GM18951 (cell line): ENCODE measurements around the gene ITPRIPL2.
A peak's percentile ranks its signal among the peaks of the same experiment; 100 is the strongest.

Experiments used
- POLR2A ChIP-seq: IDR thresholded peaks from 4 replicates; pipeline ENCODE4 v1.6.1; 2011; ENCODE audit warnings: mild to moderate bottlenecking; ENCODE audit not compliant: insufficient read length, insufficient read depth; ENCODE audit errors: extremely low read depth
- in situ Hi-C: fragments of 300-500 bp; cut with MboI; formaldehyde crosslinking; loops from one replicate; pipeline ENCODE4 v1.12.0; 2022; ENCODE audit warnings: low sequenced_read_pairs, mixed read lengths, inconsistent platforms; ENCODE audit not compliant: unreplicated experiment

ITPRIPL2 gene

DNA sequence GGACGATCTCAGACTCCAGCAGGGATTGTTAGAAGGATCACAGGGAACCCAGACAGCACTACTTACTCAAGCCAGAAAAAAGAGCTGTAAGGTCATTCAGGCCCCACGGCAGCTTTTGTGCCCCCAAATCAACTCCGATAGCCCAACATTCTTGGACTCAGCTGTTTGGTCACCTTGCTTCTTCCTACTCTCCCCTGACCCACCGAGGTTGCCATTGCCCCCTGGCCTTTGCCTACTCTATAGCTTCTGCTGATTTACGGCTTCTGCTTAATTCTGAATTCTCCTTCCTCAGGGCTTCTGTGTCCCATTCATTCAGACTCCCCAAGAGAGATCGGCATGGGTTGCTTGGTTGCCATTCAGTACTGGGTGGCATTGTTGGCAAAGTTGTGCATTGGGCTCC, 8.6 kb upstream of the ITPRIPL2 start:
- in situ Hi-C loops, result no loop called here
- TF ChIP-seq POLR2A, result no peak

DNA sequence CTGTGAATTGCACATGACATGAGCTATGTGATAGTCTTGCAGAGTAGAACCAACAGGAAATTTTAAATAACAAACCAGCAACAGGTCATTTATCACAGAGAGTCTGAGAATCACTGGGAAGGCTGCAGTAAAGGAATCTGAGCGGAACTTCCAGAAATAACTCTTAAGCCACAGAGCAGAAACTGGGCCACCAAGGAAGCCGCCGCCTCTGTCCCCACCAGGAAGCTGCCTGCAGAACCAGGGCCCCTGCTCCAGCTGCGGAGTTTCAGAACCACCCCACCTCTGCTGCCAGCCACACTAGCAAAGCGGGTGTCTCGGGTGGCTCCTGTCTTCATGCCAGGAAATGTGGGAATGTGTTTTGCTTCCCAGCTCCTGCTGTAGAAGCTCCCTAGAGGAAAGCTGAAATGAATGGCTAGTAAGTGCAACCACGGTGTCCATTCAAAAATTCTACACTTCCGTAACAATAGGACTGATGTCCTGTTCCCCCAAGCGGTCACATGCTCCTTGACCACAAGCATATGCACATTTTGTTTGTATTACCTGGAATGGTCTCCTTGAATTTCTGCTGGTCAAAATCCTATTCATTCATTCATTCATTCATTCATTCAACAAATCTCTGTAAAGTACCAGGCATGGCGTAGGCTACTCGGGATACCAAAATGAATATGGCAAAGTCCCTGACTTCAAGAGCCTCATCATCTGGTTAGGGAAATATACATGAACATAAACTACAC, 7.7 kb upstream of the ITPRIPL2 start:
- no peak for TF ChIP-seq POLR2A
- in situ Hi-C loops, result no loop called here

DNA sequence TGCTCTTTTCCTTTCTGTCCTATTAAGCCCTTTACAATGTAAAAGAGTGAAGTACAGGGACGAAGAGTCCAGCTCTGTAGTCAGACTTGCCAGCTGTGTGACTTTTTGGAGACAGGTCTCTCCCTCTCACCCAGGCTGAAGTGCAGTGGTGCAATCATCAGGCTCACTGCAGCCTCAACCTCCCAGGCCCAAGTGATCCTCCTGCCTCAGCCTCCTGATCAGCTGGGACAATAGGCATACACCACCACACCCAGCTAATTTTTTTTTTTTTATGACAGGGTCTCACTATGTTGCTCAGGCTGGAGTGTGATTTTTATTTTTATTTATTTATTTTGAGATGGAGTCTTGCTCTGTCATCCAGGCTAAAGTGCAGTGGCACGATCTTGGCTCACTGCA, 7.1 kb upstream of the ITPRIPL2 start:
- TF ChIP-seq POLR2A, result no peak
- in situ Hi-C loops, result no loop called here

DNA sequence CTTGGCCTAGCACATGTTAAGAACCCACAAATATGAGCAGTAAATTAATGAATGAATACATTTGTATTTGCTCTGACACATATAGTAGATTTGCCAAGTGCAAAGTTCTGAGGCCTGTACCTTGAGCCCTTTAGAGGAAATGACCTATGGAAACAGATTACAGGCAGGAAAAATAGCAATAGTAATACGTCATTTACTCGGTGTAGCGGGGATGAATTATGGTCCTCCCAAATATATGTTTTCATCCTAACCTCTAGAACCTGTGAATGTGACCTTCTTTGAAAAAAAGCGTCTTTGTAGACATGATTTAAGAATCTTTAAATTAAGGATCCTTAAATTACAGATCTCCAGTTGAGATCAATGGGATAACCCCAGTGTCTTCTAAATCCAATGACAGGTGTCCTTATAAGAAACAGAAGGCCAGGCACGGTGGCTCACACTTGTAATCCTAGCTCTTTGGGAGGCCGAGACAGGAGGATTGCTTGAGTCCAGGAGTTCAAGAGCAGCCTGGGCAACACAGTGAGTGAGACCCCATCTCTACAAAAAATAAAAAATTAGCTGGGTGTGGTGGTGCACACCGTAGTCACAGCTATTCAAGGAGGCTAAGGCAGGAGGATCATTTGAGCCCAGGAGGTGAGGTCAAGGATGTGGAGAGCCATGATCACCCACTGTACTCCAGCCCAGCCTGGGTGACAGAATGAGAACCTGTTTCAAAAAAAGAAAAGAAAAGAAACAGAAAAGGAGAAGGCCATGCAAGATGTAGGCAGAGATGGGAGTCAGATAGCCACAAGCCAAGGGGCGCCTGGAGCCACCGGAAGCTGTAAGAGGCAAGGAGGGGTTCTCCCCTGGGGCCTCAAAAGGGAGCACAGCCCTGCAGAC, 5.1 kb upstream of the ITPRIPL2 start:
- TF ChIP-seq POLR2A, result no peak
- in situ Hi-C loops, result no loop called here

DNA sequence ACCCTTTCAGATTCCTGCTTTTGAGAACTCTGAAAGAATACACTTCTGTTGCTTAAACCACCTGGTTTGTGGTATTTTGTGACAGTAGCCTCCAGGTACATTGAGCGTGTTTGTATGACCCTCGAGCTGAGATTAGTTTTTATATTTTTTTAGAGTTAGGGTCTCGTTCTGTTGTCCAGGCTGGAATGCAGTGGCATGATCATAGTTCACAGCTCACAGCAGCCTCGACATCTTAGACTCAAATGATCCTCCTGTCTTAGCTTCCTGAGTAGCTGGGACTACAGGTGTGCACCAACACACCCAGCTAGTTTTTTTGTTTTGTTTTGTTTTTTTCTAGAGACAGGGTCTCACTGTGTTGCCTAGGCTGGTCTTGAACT, 4.5 kb upstream of the ITPRIPL2 start:
- in situ Hi-C loops, result no loop called here
- TF ChIP-seq POLR2A, result no peak

DNA sequence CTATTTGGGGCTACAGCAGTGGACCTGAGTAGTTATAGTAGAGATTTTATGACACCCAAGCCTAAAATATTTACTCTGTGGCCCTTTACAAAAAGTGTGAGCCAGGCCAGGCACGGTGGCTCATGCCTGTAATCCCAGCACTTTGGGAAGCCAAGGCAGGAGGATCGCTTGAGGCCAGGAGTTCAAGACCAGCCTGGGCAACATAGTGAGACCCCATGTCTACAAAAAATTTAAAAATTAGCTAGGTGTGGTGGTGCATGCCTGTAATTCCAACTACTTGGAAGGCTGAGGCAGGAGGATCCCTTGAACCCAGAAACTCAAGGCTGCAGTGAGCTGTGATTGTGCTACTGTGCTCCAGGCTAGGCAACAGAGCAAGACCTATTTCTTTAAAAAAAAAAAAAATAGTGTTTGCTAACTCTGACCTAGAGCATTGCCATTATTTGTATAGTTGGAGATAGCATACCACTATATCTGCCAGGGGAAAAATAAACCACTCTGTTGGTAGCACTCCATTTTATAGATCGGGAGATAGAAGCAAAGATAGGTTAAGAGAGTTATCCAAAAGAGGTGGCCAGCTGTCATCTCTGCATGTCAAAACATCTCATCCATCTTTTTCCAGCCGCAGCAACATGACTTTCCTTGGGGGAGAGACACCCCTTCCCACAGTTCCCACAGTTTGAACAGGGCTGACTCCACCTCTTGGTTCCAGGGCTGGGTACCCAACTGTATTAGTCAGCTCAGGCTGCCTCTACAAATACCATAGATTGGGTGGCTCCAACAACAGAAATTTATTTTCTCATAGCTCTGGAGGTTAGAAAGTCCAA, 3.0 kb upstream of the ITPRIPL2 start:
- TF ChIP-seq POLR2A, result no peak
- in situ Hi-C loops, result no loop called here

DNA sequence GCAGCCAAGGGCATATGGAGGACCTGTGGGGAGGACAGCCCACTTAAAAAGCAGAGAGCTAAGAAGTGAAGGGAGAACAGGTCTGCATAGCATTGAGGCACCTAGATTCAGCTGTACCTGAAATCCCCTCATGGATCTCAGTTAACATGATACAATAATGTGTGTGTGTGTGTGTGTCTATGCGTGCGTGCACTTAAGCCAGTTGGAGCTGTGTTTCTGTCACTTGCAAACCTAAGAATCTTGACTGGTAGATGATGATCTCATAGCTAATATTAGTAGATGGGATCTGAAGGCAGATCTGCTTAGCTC, 1.7 kb upstream of the ITPRIPL2 start:
- in situ Hi-C loops, result no loop called here
- TF ChIP-seq POLR2A, result no peak

DNA sequence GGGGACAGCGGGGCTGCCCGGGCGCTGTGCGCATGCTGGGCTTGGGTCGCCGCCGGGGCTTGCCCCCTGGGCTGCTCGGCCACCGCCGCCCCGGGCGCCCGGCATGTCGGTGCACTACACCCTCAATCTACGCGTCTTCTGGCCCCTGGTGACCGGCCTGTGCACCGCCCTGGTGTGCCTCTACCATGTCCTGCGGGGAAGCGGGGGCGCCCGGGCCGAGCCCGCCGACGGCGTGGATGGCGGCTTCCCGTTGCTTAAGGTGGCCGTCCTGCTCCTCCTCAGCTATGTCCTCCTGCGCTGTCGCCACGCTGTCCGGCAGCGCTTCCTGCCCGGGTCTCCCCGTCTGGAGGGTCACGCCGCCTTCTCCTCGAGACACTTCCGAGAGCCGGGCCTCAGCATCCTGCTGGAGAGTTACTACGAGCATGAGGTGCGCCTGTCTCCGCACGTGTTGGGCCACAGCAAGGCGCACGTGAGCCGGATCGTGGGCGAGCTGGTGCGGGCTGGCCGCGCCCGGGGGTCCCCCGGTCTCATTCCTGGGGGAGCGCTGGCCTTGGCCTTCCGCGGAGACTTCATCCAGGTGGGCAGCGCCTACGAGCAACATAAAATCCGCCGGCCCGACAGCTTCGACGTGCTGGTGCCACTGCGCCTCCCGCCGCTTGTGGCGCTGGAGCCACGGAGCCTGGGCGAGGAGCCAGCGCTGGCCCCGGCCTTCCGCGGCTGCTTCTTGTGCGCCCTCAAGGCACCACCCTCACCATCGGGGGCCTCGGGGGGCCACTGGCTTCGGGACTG, 789 bp downstream of the ITPRIPL2 start:
- in situ Hi-C loops, result no loop called here
- TF ChIP-seq POLR2A, result peak; percentile 1

DNA sequence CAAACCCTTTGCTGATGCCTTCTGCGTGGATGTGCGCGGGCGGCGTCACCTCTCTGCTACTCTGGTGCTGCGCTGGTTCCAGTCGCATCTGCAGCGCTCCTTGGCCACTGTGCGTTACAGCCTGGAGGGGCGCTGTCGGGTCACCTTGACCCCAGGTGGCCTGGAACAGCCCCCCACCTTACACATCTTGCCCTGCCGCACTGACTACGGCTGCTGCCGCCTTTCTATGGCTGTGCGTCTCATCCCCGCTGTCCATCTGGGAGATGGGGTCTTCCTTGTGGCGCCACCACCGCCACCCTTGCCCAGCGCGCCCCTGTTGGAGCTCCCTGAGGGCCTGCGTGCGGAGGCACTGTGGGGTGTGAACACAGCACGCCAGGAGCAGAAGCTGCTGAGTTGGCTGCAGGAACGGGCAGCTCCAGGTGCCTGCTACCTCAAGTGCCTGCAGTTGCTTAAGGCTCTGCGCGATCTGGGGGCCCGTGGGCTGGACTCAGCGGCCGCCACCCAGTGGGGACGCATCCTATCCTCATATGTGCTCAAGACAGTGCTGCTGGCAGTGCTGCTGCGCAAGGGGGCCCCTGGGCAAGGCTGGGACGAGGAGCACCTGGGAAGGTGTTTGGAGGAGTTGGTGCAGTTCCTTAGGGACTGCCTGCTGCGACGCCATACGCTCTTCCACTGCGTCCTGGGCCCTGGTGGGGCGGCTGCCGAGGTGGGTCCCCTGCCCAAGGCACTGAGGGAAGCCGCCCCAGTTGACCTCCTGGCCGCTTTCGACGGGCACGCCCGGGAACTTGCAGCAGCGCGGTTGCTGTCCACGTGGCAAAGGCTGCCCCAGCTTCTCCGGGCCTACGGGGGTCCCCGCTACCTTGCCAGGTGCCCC, 1.6 kb downstream of the ITPRIPL2 start:
- in situ Hi-C loops, result no loop called here
- no peak for TF ChIP-seq POLR2A

DNA sequence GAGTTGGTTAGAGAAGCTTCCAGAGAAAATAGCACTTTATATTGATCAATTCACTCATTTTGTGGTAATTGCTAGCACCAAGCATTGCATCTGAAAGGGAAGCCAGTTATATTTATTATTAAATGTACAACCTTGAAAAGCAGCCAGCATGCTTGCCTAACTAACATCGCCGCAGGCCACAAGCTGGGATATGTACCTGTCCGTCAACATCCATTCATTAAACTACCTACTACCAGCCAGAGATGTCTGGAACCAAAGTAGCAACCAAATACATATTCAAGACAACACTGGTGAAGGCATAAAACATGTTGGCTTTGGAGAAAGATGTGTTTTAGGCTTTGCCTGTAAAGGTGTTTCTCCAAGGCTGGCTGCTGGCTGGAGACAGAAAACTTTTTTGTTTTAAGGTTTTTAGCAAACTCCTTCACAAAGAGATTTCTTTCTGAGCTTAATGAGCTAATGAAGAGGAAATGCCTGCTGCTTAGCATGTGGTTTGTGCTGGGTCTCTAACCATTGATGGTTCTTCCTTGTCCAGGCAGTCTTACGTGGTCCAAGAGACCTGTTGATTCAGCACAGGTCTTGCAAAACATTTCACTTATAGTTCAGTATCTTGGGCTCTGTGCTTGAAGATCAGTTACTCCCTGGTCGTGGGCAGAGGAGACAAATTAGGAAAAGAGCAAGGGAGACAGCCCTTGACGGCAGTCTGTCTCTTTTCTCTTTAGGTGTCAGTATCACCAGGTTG, 3.1 kb downstream of the ITPRIPL2 start:
- TF ChIP-seq POLR2A, result no peak
- in situ Hi-C loops, result no loop called here

DNA sequence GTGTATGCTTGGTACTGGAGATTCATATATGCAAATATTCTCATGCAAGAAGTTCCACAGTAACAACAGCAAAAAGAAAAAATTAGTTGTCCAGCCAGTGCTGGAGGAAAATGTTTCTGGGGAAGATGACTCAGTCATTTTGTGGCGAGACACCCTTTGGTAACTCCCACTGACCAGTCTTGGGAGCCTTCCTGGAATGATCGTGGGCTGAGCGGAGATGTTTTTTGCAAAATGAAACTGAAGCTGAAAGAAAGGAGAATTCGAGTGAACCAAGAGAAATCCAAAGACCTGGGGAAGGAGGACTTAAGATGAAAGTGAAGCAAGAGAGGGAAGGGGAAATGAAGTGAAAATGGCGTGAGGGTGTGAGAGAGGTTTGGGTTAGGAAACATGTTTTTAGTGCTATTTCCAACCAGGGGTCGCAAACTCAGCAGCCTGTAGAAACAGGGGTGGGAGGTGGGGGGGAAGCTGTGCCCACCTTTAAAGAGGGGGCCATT, 5.2 kb downstream of the ITPRIPL2 start:
- in situ Hi-C loops, result no loop called here
- TF ChIP-seq POLR2A, result no peak
